ENCODE measurements around the gene MS4A2. TPM values are rescaled to one million over a fixed set of nuclear protein-coding genes. Genes with fewer than 3 reads are reported as not detected.

Gene MS4A2
- total and polyA plus RNA-seq, 2 of the 8 experiments (the other 6 are each of a cell fraction or from before 2014, with no cell fraction given), result not detected

DNA sequence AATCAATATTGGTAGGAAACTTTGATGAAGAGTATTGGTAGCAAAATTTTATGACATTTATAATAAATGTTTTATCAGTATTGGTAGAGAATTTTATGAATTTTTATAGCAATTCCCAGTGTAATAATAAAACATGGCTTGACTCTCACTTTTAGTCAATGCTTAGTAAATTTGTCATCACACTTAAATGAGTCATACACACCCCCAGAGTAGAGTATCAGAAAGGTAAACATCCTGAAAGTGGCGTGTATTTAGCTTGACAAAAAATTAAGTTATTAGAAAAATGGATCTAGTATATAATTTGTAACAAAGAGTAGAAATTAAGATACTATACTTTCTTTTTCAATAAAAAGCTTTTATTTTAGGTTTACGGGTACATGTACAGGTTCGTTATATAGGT is 29.4 kb upstream of the MS4A2 start:
- no peak overlapping the region for H2BK12ac ChIP-seq (ENCODE audit: low read depth, low read length)
- no peak overlapping the region for H2BK120ac ChIP-seq (replicated peaks; ENCODE audit: low read depth, low read length)
- H3K27me3 ChIP-seq (replicated peaks in 1 of 4; ENCODE audit: control insufficient read depth in 3 of 4, extremely low read depth in 1 of 4, insufficient read depth in 3 of 4, low read length in 3 of 4), result no peaks in the 10 kb centered on the region
- no peaks in the 10 kb centered on the region for H4K20me1 ChIP-seq (replicated peaks in 1 of 2; ENCODE audit: control insufficient read depth in 1 of 2, insufficient read depth in 2 of 2, low read length in 2 of 2)
- ChIA-PET POLR2A (ENCODE audit: partially characterized antibody) (interaction anchor here (1.1 kb wide), 1 partner anchor 15 kb away, joined by 3 read pairs; no protein-coding TSS in a partner anchor), CTCF (ENCODE audit: partially characterized antibody) (no interaction called here)
- H3K4ac ChIP-seq (replicated peaks; ENCODE audit: insufficient read length, low read depth, low read length), result no peak overlapping the region
- H3K4me2 ChIP-seq (ENCODE audit: insufficient read depth in 1 of 2, low read depth in 2 of 2, low read length in 2 of 2), result no peak overlapping the region
- H3K27ac ChIP-seq (ENCODE audit: low read depth, low read length), result no peak overlapping the region
- no peak overlapping the region for H3K18ac ChIP-seq (ENCODE audit: extremely low read depth, low read length)
- H4K5ac ChIP-seq (ENCODE audit: insufficient read length, low read depth, low read length), result no peak overlapping the region
- FAIRE-seq, result no peak
- no peaks in the 10 kb centered on the region for H3K79me2 ChIP-seq (ENCODE audit: control insufficient read depth in 1 of 2, insufficient read depth in 2 of 2, low read length in 2 of 2)
- no peaks in the 10 kb centered on the region for H3K9me3 ChIP-seq (ENCODE audit: insufficient read depth in 2 of 2, low read depth in 1 of 2, low read length in 1 of 2)
- no peak overlapping the region for H2AFZ ChIP-seq (ENCODE audit: low read length)
- no peak overlapping the region for H3K9ac ChIP-seq (replicated peaks in 1 of 4; ENCODE audit: extremely low read depth in 1 of 4, low read depth in 3 of 4, low read length in 3 of 4)
- no peak overlapping the region for H4K8ac ChIP-seq (ENCODE audit: extremely low read depth, insufficient read depth, low read length)
- peaks cover 0 to 6% (median 2%) of the 10 kb centered on the region in 4 experiments; a peak in 2 of 7 replicates for H3K4me1 ChIP-seq (replicated peaks in 1 of 4; ENCODE audit: control insufficient read depth in 3 of 4, insufficient read depth in 4 of 4, low read length in 3 of 4)
- no peak overlapping the region for H3K14ac ChIP-seq (ENCODE audit: insufficient read length)
- H3K56ac ChIP-seq (replicated peaks; ENCODE audit: insufficient read length, low read depth, low read length), result no peak overlapping the region
- no peaks in the 10 kb centered on the region for H3K36me3 ChIP-seq (ENCODE audit: control insufficient read depth in 2 of 4, insufficient read depth in 4 of 4, low read length in 3 of 4)
- no peaks in the 10 kb centered on the region for H3K23me2 ChIP-seq (ENCODE audit: low read depth, low read length)
- no peak overlapping the region for H2BK5ac ChIP-seq (ENCODE audit: low read depth, low read length)
- no peaks in the 10 kb centered on the region for H3K79me1 ChIP-seq (ENCODE audit: low read depth, low read length)
- no peak overlapping the region for H3K4me3 ChIP-seq (ENCODE audit: extremely low read depth in 1 of 4, insufficient read depth in 2 of 4, low read depth in 3 of 4, low read length in 4 of 4)
- H2BK20ac ChIP-seq (ENCODE audit: low read length), result no peak overlapping the region
- H2BK15ac ChIP-seq (ENCODE audit: low read length), result no peak overlapping the region
- WGBS, 2 experiments (ENCODE audit: extremely low coverage in 1 of 2, insufficient coverage in 1 of 2, insufficient read length in 1 of 2, insufficient replicate concordance in 2 of 2, low coverage in 1 of 2, low lambda C conversion rate in 2 of 2, missing lambda C conversion rate in 1 of 2), result 83% methylated on average over 3 of the region's 3 CpGs; no CpG with 5 or more reads in 1 of the 2 experiments
- no peak overlapping the region for H2AK5ac ChIP-seq (ENCODE audit: low read depth, low read length)
- H3K23ac ChIP-seq (ENCODE audit: insufficient read length), result no peak overlapping the region
- no peak overlapping the region for H4K91ac ChIP-seq (replicated peaks; ENCODE audit: insufficient read length, low read length)
- no peak for DNase-seq (ENCODE audit: low read depth in 1 of 2, low spot score in 2 of 2)
- no peak for TF ChIP-seq SP2 (IDR thresholded peaks at IDR 0.05; ENCODE audit: low read length)
- TF ChIP-seq SAP30 (IDR thresholded peaks at IDR 0.05; ENCODE audit: insufficient read depth, insufficient replicate concordance, low read length), result no peak
- no peak for TF ChIP-seq PHF8 (conservative IDR thresholded peaks at IDR 0.05; ENCODE audit: low read depth, low read length)
- no peak for TF ChIP-seq GABPA (IDR thresholded peaks at IDR 0.05; ENCODE audit: borderline replicate concordance, insufficient read depth, low read length)
- no peak for TF ChIP-seq RNF2 (IDR thresholded peaks at IDR 0.05; ENCODE audit: borderline replicate concordance, low read depth, low read length, missing control alignments, poor library complexity, severe bottlenecking)
- no peak for TF ChIP-seq SP1 (IDR thresholded peaks at IDR 0.05; ENCODE audit: low read depth, low read length)
- no peak for TF ChIP-seq RBBP5 (IDR thresholded peaks at IDR 0.05; ENCODE audit: borderline replicate concordance, low read depth, low read length)
- no peak for TF ChIP-seq JUN (IDR thresholded peaks at IDR 0.05; ENCODE audit: low read depth, low read length)

Data from H1 (cell line).